GM23248 (cell line): ENCODE results near the gene GABPB1. TPM values are rescaled to one million over a fixed set of nuclear protein-coding genes. Genes with fewer than 3 reads are reported as not detected.
A peak's percentile ranks its signal among the peaks of the same experiment; 100 is the strongest.
"Not testable (repeated sequence)": the region's sequence is repeated elsewhere in the genome, so short reads cannot be mapped to it uniquely, and the experiment has no call there.

ENCODE experiments used
- DNase-seq: peaks from one replicate; pipeline ENCODE4 v3.0.0-alpha.2; 2015
- H2AFZ ChIP-seq: fragments of 200-600 bp; sonication (generic); 2 replicates; pipeline ENCODE4 v1.6.1; 2016; ENCODE audit warnings: antibody characterized with exemption
- H3F3A ChIP-seq: fragments of 200-600 bp; sonication (generic); 2 replicates; pipeline ENCODE4 v1.6.1; 2016; ENCODE audit warnings: mild to moderate bottlenecking, antibody characterized with exemption, mixed run types; ENCODE audit not compliant: insufficient read depth
- H3K27ac ChIP-seq: fragments of 200-600 bp; sonication (generic); 2 replicates; pipeline ENCODE4 v1.5.1; 2016; ENCODE audit warnings: mild to moderate bottlenecking
- H3K27me3 ChIP-seq: fragments of 200-600 bp; sonication (generic); replicated peaks from 2 replicates; pipeline ENCODE4 v1.6.1; 2016; ENCODE audit warnings: mild to moderate bottlenecking; ENCODE audit not compliant: insufficient read depth
- H3K36me3 ChIP-seq: fragments of 200-600 bp; sonication (generic); 2 replicates; pipeline ENCODE4 v1.6.1; 2016; ENCODE audit warnings: low read depth, mild to moderate bottlenecking
- H3K4me1 ChIP-seq: fragments of 200-600 bp; sonication (generic); 2 replicates; pipeline ENCODE4 v1.6.1; 2016; ENCODE audit warnings: mild to moderate bottlenecking; ENCODE audit not compliant: insufficient read depth
- H3K4me2 ChIP-seq: fragments of 200-600 bp; sonication (generic); one replicate; pipeline ENCODE4 v1.6.1; 2016; ENCODE audit warnings: mild to moderate bottlenecking; ENCODE audit not compliant: unreplicated experiment
- H3K4me3 ChIP-seq: fragments of 200-600 bp; sonication (generic); 2 replicates; pipeline ENCODE4 v1.5.1; 2016; ENCODE audit warnings: mild to moderate bottlenecking
- H3K79me2 ChIP-seq: fragments of 200-600 bp; sonication (generic); 2 replicates; pipeline ENCODE4 v1.6.1; 2016; ENCODE audit warnings: mild to moderate bottlenecking; ENCODE audit not compliant: insufficient read depth
- H3K9ac ChIP-seq: fragments of 200-600 bp; sonication (generic); 2 replicates; pipeline ENCODE4 v1.6.1; 2016; ENCODE audit warnings: mild to moderate bottlenecking
- H3K9me2 ChIP-seq: fragments of 200-600 bp; sonication (generic); 2 replicates; pipeline ENCODE4 v1.6.1; 2016; ENCODE audit warnings: mixed run types, mild to moderate bottlenecking, moderate library complexity; ENCODE audit not compliant: insufficient read depth
- H3K9me3 ChIP-seq: fragments of 200-600 bp; sonication (generic); one replicate; pipeline ENCODE4 v1.6.1; 2017; ENCODE audit warnings: low read depth
- H4K20me1 ChIP-seq: fragments of 200-600 bp; sonication (generic); 2 replicates; pipeline ENCODE4 v1.6.0; 2016; ENCODE audit not compliant: insufficient read depth
- EZH2 ChIP-seq: fragments of 200-600 bp; sonication (generic); IDR thresholded peaks from 2 replicates; pipeline ENCODE4 v1.6.1; 2018; ENCODE audit warnings: antibody characterized with exemption, mild to moderate bottlenecking; ENCODE audit not compliant: insufficient read depth, poor library complexity, severe bottlenecking
- EZH2phosphoT487 ChIP-seq: fragments of 200-600 bp; sonication (generic); IDR thresholded peaks from 2 replicates; pipeline ENCODE4 v1.6.1; 2018; ENCODE audit warnings: antibody characterized with exemption, moderate library complexity, mild to moderate bottlenecking, low read depth; ENCODE audit not compliant: insufficient read depth
- WGBS, 2 experiments: methylation state at CpG; one replicate each; pipeline ENCODE4 v1.1.6; 2015 to 2017; ENCODE audit warnings: low lambda C conversion rate in 2 of 2, low coverage in 1 of 2; ENCODE audit errors: missing lambda C conversion rate in 2 of 2; 5-methylcytosine and 5-hydroxymethylcytosine counted together
- in situ Hi-C: fragments of 300-500 bp; cut with MboI; formaldehyde crosslinking; loops from 2 replicates; pipeline ENCODE4 v1.15.0; 2020
- polyA plus RNA-seq: library from polyadenylated mRNA; unstranded; fragments of >200 nt; fragmentation: Nextera tagmentation; extraction: Ambion mirVana; gene quantifications from 2 replicates; pipeline ENCODE4 v1.2.1, GENCODE V29; 2016
- total RNA-seq: library from RNA; depleted of rRNA; stranded (reverse); fragments of >200 nt; shearing (Covaris generic); gene quantifications from 2 replicates; pipeline ENCODE4 v1.2.3, GENCODE V29; 2014

Gene GABPB1
- total and polyA plus RNA-seq, 2 experiments from 2014 or later: 22.8 to 32.6 TPM

DNA sequence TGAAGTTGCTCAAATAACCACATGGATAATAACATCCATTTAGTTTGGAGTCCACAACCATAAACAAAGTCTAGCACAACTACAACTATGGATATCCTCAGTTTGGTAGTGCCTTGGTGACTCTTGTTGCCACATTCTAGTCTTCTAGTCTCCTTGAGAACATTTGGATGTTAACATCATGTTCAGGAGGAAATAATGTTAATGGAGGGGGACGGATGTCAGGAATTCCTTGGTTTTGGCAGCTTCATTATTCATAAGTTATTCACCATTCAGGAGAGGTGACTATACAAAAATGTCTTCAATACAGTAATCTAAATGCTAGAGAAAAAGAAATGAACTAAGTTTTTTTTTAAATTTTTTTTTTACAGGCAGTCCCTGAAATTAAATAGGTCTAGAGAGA is 26.4 kb upstream of the GABPB1 start:
- Histone ChIP-seq H3K27ac (no peak overlapping the region), H3K9me2 (no peaks in the 10 kb centered on the region), H3K4me3 (no peak overlapping the region), H4K20me1 (no peaks in the 10 kb centered on the region), H3K4me1 (no peaks in the 10 kb centered on the region), H2AFZ (0 out of 2 replicates have a peak overlapping the region, but pooled peaks have one; percentile 28), H3K36me3 (no peaks in the 10 kb centered on the region), H3K9me3 (no peaks in the 10 kb centered on the region), H3K27me3 (no peaks in the 10 kb centered on the region), H3F3A (no peaks in the 10 kb centered on the region), H3K9ac (no peak overlapping the region), H3K4me2 (no peak overlapping the region), H3K79me2 (no peaks in the 10 kb centered on the region)
- no peak for DNase-seq
- in situ Hi-C loops: no loop called here
- TF ChIP-seq EZH2phosphoT487 (no peak), EZH2 (no peak)
- 41 to 52% methylated on average over 1 of the region's 1 CpG for WGBS, 2 experiments

DNA sequence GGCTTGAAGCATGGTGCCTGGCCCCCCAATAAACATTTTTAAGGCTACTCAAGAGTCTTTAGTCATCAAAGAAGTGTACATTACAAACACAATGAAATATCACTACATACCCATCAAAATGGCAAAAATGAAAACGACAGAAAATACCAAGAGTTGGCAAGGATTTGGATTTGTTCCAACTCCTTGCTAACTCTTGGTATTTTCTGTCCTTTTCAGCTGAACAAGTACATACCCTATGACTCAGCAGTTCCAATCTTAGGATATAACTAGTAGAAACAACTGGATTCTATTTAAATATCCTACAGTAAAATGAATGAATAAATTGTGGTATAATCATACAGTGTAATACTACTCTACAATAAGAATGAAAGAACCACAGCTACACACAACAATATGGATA is 25.1 kb upstream of the GABPB1 start:
- Histone ChIP-seq H3K9ac (no peak overlapping the region), H3K9me3 (no peaks in the 10 kb centered on the region), H3K4me3 (no peak overlapping the region), H2AFZ (no peak overlapping the region), H3K27ac (no peak overlapping the region), H3K36me3 (no peaks in the 10 kb centered on the region), H3K4me2 (no peak overlapping the region), H4K20me1 (no peaks in the 10 kb centered on the region), H3F3A (no peaks in the 10 kb centered on the region), H3K4me1 (no peaks in the 10 kb centered on the region), H3K27me3 (no peaks in the 10 kb centered on the region), H3K79me2 (no peaks in the 10 kb centered on the region), H3K9me2 (no peaks in the 10 kb centered on the region)
- in situ Hi-C loops: no loop called here
- peak; percentile 51 for DNase-seq
- WGBS, 2 experiments: 93 to 96% methylated on average over 1 of the region's 1 CpG
- TF ChIP-seq EZH2phosphoT487: no peak
- TF ChIP-seq EZH2: no peak

DNA sequence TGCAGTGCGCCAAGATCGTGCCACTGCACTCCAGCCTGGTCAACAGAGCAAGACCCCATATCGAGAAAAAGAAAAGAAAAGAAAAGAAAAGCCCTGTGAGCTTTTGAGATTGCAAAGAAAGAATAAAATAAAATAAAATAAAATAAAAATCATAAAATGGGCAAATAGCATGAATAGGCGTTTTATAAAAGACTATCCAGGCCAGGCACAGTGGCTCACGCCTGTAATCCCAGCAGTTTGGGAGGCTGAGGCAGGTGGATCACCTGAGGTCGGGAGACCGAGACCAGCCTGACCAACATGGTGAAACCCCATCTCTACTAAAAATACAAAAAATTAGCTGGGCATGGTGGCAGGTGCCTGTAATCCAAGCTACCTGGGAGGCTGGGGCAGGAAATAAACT is 24.4 kb upstream of the GABPB1 start:
- H3F3A ChIP-seq, H2AFZ ChIP-seq, H3K9ac ChIP-seq, H3K36me3 ChIP-seq, H3K4me1 ChIP-seq, H3K4me2 ChIP-seq, H3K27ac ChIP-seq, H4K20me1 ChIP-seq, H3K27me3 ChIP-seq, H3K4me3 ChIP-seq, H3K9me3 ChIP-seq, H3K79me2 ChIP-seq, in situ Hi-C loops, DNase-seq, H3K9me2 ChIP-seq: not testable (repeated sequence)
- WGBS, 2 experiments: 83 to 85% methylated on average over 7 of the region's 7 CpGs

DNA sequence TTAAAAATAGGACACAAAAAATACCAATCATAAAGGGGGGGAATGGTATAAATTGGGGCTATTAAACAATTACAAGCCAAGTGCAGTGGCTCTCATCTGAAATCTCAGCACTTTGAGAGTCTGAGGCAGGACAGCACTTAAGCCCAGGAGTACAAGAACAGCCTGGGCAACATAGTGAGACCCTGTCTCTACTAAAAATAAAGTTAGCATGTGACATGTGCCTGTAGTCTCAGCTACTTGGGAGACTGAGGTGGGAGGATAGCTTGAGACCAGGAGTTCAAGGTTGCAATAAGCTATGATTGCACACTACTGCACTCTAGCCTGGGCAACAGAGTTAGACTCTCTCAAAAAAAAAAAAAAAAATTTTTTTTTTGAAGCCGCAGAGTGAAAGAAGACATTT is 23.8 kb upstream of the GABPB1 start:
- Histone ChIP-seq H3K4me2 (no peak overlapping the region), H3K27ac (no peak overlapping the region), H3K9ac (no peak overlapping the region), H3K4me1 (no peaks in the 10 kb centered on the region), H3K36me3 (no peaks in the 10 kb centered on the region), H3F3A (no peaks in the 10 kb centered on the region), H3K79me2 (no peaks in the 10 kb centered on the region), H3K9me2 (no peaks in the 10 kb centered on the region), H3K27me3 (no peaks in the 10 kb centered on the region), H4K20me1 (no peaks in the 10 kb centered on the region), H2AFZ (no peak overlapping the region), H3K4me3 (no peak overlapping the region), H3K9me3 (no peaks in the 10 kb centered on the region)
- in situ Hi-C loops: no loop called here
- DNase-seq: no peak
- 87 to 94% methylated on average over 1 of the region's 1 CpG for WGBS, 2 experiments
- TF ChIP-seq EZH2 (no peak), EZH2phosphoT487 (no peak)
